CD1c-positive myeloid dendritic cell (primary cell): ENCODE data around the gene RBM10.

Experiments
- DNase-seq: peaks from one replicate; pipeline ENCODE4 v3.0.0-alpha.2; 2016; ENCODE audit errors: extremely low spot score

The RBM10 gene

DNA sequence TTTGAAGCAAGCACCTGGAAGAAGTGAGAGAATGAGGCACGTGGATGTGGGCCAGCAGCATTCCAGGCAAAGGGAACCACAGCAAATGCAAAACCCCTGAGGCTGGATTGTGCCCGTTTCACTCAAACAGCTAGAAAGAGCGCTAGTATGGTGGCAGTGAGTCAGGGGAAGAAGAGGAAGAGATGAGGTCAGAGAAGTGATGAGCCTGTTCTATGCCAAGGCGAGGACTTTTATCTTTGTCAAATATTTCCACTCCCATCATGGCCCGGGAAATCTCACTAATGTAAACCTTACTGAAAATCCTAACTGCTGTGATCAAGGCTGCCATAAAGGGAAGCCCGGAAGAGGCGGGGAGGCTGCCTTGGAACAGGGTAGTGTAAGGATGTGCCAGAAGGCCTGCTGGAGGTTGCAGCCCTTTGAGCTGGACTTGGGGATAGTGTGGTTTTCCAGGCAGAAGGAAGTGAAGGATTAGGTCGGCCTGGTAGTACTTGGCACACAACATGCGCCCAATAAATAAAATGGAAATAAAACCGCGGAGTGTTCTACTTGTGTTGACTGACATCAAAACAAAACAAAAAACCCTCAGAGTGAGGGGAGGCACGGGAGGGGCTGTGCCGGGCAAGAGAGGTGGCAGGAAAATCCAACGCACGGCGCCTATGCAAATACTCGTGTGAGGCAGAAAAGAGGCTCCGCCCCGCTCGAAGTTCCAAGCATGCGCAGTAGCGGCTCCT lies 72.3 kb downstream of the RBM10 start:
- peak; percentile 58 for DNase-seq

DNA sequence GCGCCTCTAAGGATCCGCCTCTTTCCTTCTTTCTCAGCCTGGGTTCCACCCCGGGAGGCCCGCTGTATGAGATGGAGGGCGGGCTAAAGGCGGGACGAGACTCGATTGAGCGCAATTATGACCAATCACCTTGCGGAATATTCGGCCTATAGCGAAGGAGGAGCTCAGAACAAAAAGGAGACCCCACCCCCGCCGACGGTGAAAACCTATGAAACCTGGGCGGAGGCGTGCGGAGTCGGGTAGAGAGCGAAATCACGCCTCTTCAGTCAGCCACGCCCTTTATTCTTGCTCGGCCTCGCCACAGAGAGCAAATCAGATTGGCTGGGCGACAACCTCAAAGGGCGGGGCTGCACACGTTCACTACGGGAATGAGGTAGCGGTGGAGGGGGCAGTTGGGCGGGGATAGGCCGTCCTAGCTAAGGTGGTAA lies 72.8 kb downstream of the RBM10 start:
- DNase-seq, result peak; percentile 97

DNA sequence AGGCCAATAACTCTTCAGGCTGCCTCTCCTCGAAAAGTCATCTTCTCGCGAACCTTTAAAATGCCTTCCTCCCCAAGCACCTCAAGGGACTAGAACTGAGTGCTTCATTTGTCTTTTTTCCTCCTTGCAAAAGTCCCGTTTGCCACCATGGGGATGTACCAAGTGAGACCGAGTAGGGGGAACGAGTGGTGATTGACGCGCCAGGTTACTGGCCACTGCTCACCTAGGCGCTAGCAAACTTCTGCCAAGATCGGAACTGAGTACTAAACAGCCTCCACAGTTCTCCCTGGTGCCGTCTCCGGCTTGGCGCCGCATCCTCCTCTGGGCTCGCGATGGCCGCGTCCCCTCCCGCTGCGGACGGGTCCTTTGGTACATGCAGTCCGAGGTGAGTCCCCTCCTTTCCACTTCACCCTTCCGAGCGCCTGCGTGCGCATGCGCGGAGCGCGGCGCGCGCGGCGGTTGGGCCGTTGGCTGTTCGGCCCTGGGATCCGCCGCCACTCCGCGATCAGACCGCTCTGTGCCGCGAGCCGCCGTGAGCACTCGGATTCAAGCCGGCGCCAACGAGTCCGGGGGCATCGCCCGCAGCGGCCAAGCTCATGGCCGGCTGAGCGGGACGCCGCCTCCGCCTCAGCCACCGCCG lies 73.4 kb downstream of the RBM10 start, which contains the start of gene CDK16:
TSS of gene CDK16 (plus strand) at position 402 of the 640 bp plus-strand sequence. CDS start 4,877 bp downstream, outside the sequence.
- peak; percentile 80 for DNase-seq

GRCh38 chrX:47218920-47219815 lies 74.1 kb downstream of the RBM10 start:
- DNase-seq, result peak; percentile 44

DNA sequence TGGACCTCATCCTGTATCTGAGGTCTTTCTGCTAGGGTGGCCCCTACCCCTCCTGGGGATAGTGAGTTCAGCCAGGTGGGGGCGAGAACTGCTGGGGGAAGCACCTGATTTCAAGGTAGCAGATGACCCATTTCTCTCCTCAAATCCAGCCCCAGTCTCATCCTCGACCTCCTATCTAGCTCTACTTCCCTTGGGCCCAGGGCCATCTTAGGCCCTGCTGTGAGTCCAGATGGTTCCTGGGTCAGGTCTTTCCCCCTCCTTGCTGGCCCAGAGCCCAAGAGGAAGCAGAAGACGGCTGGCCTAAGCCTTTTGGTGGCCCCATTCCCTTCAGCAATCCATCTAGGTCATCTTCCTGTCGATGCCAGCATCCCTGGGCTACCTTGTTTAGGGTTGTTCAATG lies 76.7 kb downstream of the RBM10 start:
- no peak for DNase-seq

DNA sequence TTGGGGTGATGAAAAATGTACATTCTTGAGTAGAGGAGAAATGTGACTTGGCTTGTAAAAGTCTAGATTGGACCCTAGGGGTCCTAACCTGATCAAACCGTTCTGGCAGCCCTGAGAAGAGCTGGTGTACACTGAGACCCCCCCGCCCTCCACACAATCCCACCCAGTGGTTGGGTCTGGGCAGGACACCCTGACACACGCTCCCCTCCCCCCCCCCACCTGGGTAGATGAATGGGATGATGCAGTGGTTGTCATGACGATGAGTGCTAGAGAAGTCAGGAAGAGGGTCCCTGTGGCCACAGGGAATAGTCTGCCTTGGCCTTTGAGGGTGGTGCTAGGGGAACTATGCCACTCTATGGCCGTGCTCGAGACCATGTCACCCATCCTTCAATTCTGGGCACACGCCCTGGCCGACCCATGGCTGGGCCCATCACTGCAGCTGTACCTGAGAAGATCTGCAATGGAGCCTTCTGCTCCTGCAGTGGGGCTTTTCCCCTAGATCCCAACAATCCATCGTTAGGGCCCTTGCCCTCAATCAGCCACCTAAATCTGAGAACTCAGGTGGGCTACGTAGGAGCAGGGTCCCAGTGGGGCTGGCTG lies 77.8 kb downstream of the RBM10 start:
- no peak for DNase-seq

- no peak for DNase-seq
Observed at GRCh38 chrX:47223476-47224250, 78.6 kb downstream of the RBM10 start.

GRCh38 chrX:47224266-47224895 lies 79.4 kb downstream of the RBM10 start:
- no peak for DNase-seq

- DNase-seq, result no peak
Observed at GRCh38 chrX:47224896-47225290, 79.9 kb downstream of the RBM10 start.

GRCh38 chrX:47226071-47226470 lies 81.0 kb downstream of the RBM10 start:
- DNase-seq, result no peak

DNA sequence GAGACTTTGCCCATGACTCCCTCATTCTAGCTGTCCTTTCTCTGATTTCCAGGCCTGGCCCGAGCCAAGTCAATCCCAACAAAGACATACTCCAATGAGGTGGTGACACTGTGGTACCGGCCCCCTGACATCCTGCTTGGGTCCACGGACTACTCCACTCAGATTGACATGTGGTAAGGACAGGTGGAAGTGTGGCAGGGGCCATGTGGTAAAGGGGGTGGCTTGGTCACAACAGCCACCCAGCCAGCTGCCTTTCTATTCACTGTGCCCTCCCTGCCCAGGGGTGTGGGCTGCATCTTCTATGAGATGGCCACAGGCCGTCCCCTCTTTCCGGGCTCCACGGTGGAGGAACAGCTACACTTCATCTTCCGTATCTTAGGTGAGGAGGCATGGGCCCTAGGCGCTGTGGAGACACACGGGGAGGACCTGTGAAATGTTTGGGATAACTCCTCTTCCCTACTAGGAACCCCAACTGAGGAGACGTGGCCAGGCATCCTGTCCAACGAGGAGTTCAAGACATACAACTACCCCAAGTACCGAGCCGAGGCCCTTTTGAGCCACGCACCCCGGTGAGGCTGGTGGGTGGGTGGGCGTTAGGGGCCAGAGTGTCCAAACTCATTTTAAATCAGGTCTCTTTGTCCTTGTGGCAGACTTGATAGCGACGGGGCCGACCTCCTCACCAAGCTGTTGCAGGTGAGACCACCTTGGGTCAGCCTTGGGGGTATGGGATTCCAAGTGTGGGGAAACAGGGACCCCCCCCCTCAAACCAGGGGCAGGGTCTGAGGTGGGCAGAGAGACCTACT lies 81.7 kb downstream of the RBM10 start:
- no peak for DNase-seq

GRCh38 chrX:47227334-47227583 lies 82.2 kb downstream of the RBM10 start:
- DNase-seq, result no peak

DNA sequence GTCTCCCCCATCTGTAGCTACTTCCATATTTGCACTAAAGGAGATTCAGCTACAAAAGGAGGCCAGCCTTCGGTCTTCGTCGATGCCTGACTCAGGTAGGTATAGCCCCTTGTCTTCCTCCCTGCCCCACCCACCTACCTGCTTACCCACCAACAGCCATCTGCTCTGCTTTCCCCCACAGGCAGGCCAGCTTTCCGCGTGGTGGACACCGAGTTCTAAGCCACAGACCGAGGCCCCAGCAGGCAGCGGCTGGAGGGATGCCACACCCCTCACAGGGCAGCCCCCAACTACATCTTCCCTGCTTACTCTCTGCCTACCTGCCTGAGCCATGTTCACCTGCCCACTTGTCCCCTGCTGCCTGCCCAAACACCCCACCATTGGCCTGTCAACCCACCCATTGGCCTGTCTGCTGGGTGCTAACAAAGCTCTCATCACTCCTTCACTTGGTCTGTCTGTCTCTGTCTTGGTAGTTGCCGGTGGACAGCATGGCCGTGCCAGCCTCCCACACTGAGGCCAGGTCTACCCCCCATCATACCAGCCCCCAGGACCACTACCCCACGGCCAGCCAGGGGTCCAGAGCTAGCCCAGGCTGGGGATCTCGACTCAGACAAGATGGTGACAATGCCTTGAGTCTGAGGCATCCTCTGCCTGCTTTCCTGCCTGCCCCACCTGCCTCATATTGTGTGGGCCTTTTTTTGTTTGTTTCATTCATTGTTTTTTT lies 83.7 kb downstream of the RBM10 start:
- DNase-seq, result no peak

- DNase-seq, result no peak
Observed at GRCh38 chrX:47229427-47229826, 84.4 kb downstream of the RBM10 start.

DNA sequence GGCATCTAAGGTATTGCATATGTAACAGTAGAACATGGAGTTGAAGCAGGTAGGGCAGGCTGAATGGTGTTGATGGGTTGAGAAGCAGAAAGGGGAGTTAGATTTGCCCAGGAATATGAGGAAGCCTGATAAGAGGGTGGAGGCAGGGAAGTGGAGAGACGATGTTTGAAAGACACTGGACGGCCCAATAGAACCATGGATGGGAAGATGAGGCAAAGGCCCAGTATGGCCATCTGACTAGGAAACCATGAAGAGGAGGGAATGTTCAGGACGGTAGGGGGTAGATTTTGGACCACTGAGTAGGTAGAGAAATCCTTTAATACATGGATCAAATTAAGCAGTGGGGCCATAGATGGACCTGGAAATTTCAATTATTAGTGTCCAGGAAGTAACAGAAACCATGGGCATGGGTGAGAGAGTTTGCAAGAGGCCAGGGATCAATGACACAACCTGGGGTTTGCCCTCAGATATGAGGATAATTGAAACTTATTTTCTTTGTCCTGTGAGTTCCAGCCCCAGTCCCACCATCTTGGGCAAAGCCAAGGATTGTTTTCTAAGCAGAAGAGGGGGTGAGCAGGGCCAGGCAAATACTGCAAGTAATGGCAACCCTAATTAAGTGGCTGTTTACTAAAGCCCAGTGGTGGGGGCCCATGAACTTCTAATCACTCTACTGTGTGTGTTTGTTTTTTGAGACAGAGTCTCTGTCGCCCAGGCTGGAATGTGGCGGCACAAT lies 85.3 kb downstream of the RBM10 start:
- no peak for DNase-seq

GRCh38 chrX:47231167-47231566 lies 86.1 kb downstream of the RBM10 start:
- DNase-seq, result no peak

DNA sequence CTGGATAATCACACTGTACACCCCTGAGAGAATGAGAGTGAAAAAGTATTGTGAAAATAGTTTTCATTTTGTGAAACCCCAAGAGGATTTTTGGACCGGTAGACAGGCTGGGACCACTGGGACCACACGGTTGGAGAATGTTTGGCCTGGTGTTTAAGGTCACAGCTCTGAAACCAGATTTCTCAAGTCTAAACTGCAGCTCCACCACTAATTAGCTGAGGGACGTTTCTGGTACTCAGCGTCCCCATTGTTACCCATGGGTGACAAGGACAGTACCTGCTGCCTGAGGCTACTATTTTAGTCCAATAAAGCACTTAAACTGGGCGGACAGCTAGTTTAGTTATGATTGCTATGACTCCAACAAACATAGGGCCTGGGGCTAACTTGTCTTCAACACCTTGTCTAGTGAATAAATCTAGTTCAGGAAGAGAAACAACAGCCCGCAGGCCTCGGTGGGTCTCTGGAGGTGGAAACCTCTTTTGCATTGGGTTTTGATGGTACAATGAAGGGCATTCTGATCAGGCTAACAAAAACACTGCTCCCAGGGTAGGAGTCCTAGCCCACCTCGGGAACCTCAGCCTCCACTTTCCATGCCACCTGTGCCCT lies 87.3 kb downstream of the RBM10 start:
- no peak for DNase-seq

DNA sequence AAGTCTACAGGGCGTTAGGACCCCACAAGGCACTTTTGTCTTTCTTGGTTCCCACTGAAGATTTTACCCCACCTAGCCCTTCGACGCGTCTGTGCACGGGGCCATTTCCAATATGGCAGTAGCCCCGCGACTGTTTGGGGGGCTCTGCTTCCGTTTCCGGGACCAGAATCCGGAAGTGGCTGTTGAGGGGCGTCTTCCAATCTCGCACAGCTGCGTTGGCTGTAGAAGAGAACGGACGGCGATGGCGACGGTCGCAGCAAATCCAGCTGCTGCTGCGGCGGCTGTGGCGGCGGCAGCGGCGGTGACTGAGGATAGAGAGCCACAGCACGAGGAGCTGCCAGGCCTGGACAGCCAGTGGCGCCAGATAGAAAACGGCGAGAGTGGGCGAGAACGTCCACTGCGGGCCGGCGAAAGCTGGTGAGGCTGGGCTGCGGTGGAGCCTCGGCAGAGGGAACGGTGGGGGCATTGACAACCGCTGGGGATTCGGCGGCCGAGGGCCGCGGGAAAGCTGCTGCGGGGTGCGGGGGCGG lies 87.8 kb downstream of the RBM10 start, which contains the start of gene USP11:
TSS of gene USP11 (plus strand) at position 207 of the 530 bp plus-strand sequence. CDS start at position 242, 35 bp downstream.
- no peak for DNase-seq
